Upper lobe of left lung (tissue), 6 donors: ENCODE results near the gene PIGL. TPM values are rescaled to one million over a fixed set of nuclear protein-coding genes. Genes with fewer than 3 reads are reported as not detected.
A peak's percentile ranks its signal among the peaks of the same experiment; 100 is the strongest.
"Not testable (repeated sequence)": the region's sequence is repeated elsewhere in the genome, so short reads cannot be mapped to it uniquely, and the experiment has no call there.

Source experiments
- ATAC-seq, 2 donors: fragments of 200-7000 bp; cut with Tn5 transposase; one replicate each; pipeline ENCODE4 v1.9.1; 2022; ENCODE audit warnings: mild to moderate bottlenecking in 2 of 2, moderate library complexity in 2 of 2; ENCODE audit not compliant: low FRiP score in 2 of 2
- DNase-seq, 2 donors: peaks; one replicate each; pipeline ENCODE4 v3.0.0-alpha.2; 2019 to 2020
- H3K27ac ChIP-seq, 4 donors: fragments of 200-600 bp; sonication (generic); one replicate each; pipeline ENCODE4 v1.5.1; 2016 to 2019
- H3K27me3 ChIP-seq, 4 donors: fragments of 200-600 bp; sonication (generic); one replicate each; pipeline ENCODE4 v1.5.1; 2017 to 2019
- H3K36me3 ChIP-seq, 4 donors: fragments of 200-600 bp; sonication (generic); one replicate each; pipeline ENCODE4 v1.5.1; 2016 to 2019
- H3K4me1 ChIP-seq, 4 donors: fragments of 200-600 bp; sonication (generic); one replicate each; pipeline ENCODE4 v1.5.1; 2018 to 2019
- H3K4me3 ChIP-seq, 4 donors: fragments of 200-600 bp; sonication (generic); one replicate each; pipeline ENCODE4 v1.5.1; 2017 to 2019; ENCODE audit warnings: mild to moderate bottlenecking in 2 of 4, moderate library complexity in 1 of 4
- H3K9me3 ChIP-seq, 4 donors: fragments of 200-600 bp; sonication (generic); one replicate each; pipeline ENCODE4 v1.5.1; 2018 to 2019
- CTCF ChIP-seq, 6 experiments: fragments of 450-650 bp in 4 of 6; fragments of 200-600 bp in 2 of 6; sonication (generic) in 2 of 6; IDR thresholded peaks; one replicate each; pipeline ENCODE4 v1.5.1; 2016 to 2019; ENCODE audit warnings: antibody characterized with exemption in 6 of 6
- EP300 ChIP-seq, 4 donors: sonication (generic); formaldehyde crosslinking; IDR thresholded peaks; one replicate each; pipeline ENCODE4 v1.5.1; 2017; ENCODE audit warnings: antibody characterized with exemption in 4 of 4, control low read depth in 2 of 4
- POLR2A ChIP-seq, 4 donors: fragments of 450-650 bp; IDR thresholded peaks; one replicate each; pipeline ENCODE4 v1.5.1; 2016 to 2017; ENCODE audit warnings: antibody characterized with exemption in 4 of 4, mild to moderate bottlenecking in 2 of 4
- POLR2AphosphoS5 ChIP-seq, 2 donors: sonication (generic); formaldehyde crosslinking; IDR thresholded peaks; one replicate each; pipeline ENCODE4 v1.5.1; 2017; ENCODE audit warnings: antibody characterized with exemption in 2 of 2
- WGBS, 2 donors: methylation state at CpG; one replicate each; pipeline ENCODE4 v1.1.5; 2017 to 2018; 5-methylcytosine and 5-hydroxymethylcytosine counted together
- total RNA-seq, 6 donors: library from RNA; depleted of rRNA in 4 of 6; stranded (reverse); fragments of >200 nt in 4 of 6; gene quantifications; one replicate each; pipeline versions ENCODE4 v1.1.0 to v1.2.1, GENCODE V29; 2016 to 2021
- donor health status: DM: no; HTN: no; CAD: no; lungs with moderate emphysema.
- donor health status: DM: no; HTN: yes; CAD: no; lungs with severe emphysema.

Gene PIGL
- total RNA-seq, 6 donors from 2014 or later = 20.8 to 207 (median 53.1) TPM

- H3K4me1 ChIP-seq = peaks cover 32 to 56% (median 44%) of the 10 kb centered on the region in 4 donors
- DNase-seq (no peak), ATAC-seq (no peak)
- no peaks in the 10 kb centered on the region for H3K36me3 ChIP-seq
- no peaks in the 10 kb centered on the region for H3K27me3 ChIP-seq
- 4 to 8% methylated on average over 11 to 16 of the region's 16 CpGs for WGBS, 2 donors
- no peaks in the 10 kb centered on the region for H3K9me3 ChIP-seq
- H3K27ac ChIP-seq = peak overlapping the region; percentile 95 to 98 (median 96)
- TF ChIP-seq EP300 (IDR thresholded peaks at IDR 0.05) (no peak), CTCF (IDR thresholded peaks at IDR 0.05) (no peak), POLR2AphosphoS5 (IDR thresholded peaks at IDR 0.05) (no peak), POLR2A (IDR thresholded peaks at IDR 0.05) (no peak)
- H3K4me3 ChIP-seq = peak overlapping the region; percentile 59 to 95 (median 90)
These were observed 2.6 kb upstream of the PIGL start for GRCh38 chr17:16214190-16215001.

DNA sequence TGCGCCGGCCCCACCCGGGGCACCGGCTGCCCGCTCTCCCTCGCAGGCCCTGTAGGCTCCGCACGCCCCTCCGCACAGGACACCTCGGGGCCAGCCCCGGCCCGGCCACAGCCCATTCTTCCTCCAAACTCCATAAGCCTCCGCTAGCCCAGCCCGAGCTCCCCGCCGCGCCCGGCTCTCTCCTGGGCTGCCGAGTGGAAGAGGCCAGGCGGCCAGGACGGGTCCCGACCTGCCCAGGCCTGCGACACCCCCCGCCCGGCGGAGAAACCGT lies 2.1 kb upstream of the PIGL start:
- Histone ChIP-seq H3K4me3 (peak overlapping the region; percentile 59 to 95 (median 90)), H3K27ac (peak overlapping the region; percentile 95 to 98 (median 96)), H3K27me3 (no peaks in the 10 kb centered on the region), H3K4me1 (peaks cover 32 to 56% (median 44%) of the 10 kb centered on the region in 4 donors), H3K36me3 (no peaks in the 10 kb centered on the region), H3K9me3 (no peaks in the 10 kb centered on the region)
- DNase-seq = peak; percentile 52 to 92
- peak; percentile 73 for ATAC-seq
- TF ChIP-seq EP300 (IDR thresholded peaks at IDR 0.05) = no peak
- TF ChIP-seq POLR2A (IDR thresholded peaks at IDR 0.05) = no peak
- no peak for TF ChIP-seq POLR2AphosphoS5 (IDR thresholded peaks at IDR 0.05)
- no peak for TF ChIP-seq CTCF (IDR thresholded peaks at IDR 0.05)
- 0% methylated on average over 1 to 27 of the region's 27 CpGs for WGBS, 2 donors

GRCh38 chr17:16215273-16215964 lies 1.6 kb upstream of the PIGL start, which contains the start of gene NCOR1:
TSS of gene NCOR1 (minus strand) at chr17:16215534. CDS start at chr17:16194569, 20,965 bp downstream.
- Histone ChIP-seq H3K27me3 (no peaks in the 10 kb centered on the region), H3K4me1 (peaks cover 32 to 56% (median 44%) of the 10 kb centered on the region in 4 donors), H3K9me3 (no peaks in the 10 kb centered on the region), H3K4me3 (peak within 1 kb of the TSS; percentile 59 to 95 (median 90)), H3K27ac (peak within 1 kb of the TSS; percentile 95 to 98 (median 96)), H3K36me3 (no peaks in the 10 kb centered on the region)
- DNase-seq = peak; percentile 94 to 97
- TF ChIP-seq CTCF (IDR thresholded peaks at IDR 0.05) = peak in 5 of 6 experiments; percentile 27 to 63 (median 50)
- TF ChIP-seq POLR2A (IDR thresholded peaks at IDR 0.05) = peak; percentile 43 to 93 (median 85)
- TF ChIP-seq POLR2AphosphoS5 (IDR thresholded peaks at IDR 0.05) = peak; percentile 77 to 83
- TF ChIP-seq EP300 (IDR thresholded peaks at IDR 0.05) = no peak
- 0% methylated on average over 12 to 53 of the region's 82 CpGs for WGBS, 2 donors
- peak; percentile 97 to 98 for ATAC-seq

DNA sequence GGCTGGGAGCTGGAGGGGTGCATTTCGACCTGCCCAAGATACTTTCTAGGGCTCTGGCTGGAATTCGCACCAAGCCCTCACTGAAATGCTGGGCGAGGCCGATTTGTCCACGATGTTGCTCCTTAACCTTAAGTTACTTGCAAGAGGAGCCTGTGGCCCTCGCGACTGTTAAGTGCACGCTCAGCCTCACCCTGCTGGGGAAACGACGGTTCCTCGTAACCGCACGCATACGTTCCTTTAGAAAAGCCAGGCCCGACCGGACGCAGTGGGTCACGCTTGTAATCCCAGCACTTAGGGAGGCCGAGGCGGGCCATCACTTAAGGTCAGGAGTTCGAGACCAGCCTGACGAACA lies 1.1 kb upstream of the PIGL start:
- WGBS, 2 donors = 32 to 45% methylated on average over 13 to 21 of the region's 22 CpGs
- ATAC-seq = peak; percentile 36 to 68
- H3K4me3 ChIP-seq = peak overlapping the region; percentile 59 to 95 (median 90)
- H3K4me1 ChIP-seq = peaks cover 32 to 56% (median 44%) of the 10 kb centered on the region in 4 donors
- DNase-seq = peak in 1 of 2 donors; percentile 53
- H3K36me3 ChIP-seq = no peaks in the 10 kb centered on the region
- TF ChIP-seq EP300 (IDR thresholded peaks at IDR 0.05) (no peak), POLR2A (IDR thresholded peaks at IDR 0.05) (no peak), POLR2AphosphoS5 (IDR thresholded peaks at IDR 0.05) (no peak), CTCF (IDR thresholded peaks at IDR 0.05) (no peak)
- no peaks in the 10 kb centered on the region for H3K27me3 ChIP-seq
- H3K9me3 ChIP-seq = no peaks in the 10 kb centered on the region
- peak overlapping the region; percentile 95 to 98 (median 96) for H3K27ac ChIP-seq

DNA sequence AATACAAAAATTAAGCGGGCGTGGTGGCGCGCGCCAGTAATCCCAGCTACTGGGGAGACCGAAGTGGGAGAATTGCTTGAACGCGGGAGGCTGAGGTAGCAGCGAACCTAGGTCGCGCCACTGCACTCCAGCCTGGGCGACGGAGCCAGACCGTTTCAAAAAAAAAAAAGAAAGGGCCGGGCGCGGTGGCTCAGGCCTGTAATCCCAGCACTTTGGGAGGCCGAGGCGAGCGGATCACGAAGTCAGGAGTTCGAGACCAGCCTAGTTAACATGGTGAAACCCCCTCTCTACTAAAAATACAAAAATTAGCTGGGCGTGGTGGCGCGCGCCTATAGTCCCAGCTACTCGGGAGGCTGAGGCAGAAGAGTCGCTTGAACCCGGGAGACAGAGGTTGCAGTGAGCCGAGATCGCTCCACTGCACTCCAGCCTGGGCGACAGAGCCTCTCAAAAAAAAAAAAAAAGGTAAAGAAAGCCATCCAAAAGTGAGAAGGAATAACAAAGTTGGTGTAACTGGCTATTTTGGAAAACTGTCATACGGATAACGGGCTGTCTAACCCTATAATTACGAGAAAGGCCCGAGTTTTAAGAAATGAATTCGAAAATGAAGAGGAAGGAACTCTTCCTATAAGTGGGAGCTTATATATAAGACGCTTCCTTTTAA lies 539 bp upstream of the PIGL start:
- Histone ChIP-seq H3K4me3 (peak overlapping the region; percentile 84 to 95 (median 90)), H3K4me1 (peaks cover 32 to 51% (median 44%) of the 10 kb centered on the region in 4 donors), H3K27ac (peak overlapping the region; percentile 95 to 98 (median 96))
- ATAC-seq, H3K36me3 ChIP-seq, H3K9me3 ChIP-seq, H3K27me3 ChIP-seq, DNase-seq: not testable (repeated sequence)
- 75 to 76% methylated on average over 34 to 38 of the region's 38 CpGs for WGBS, 2 donors
